DOHH2 (cell line): ENCODE data around the gene UNC5A.

Source experiments
- CTCF ChIP-seq: fragments of 200-600 bp; sonication (generic); IDR thresholded peaks from one replicate; pipeline ENCODE4 v1.5.1; 2014; ENCODE audit warnings: antibody characterized with exemption, mild to moderate bottlenecking, low read depth, low read length; ENCODE audit not compliant: poor library complexity, severe bottlenecking
- EZH2phosphoT487 ChIP-seq: fragments of 200-600 bp; sonication (generic); IDR thresholded peaks from 2 replicates; pipeline ENCODE4 v1.6.1; 2017; ENCODE audit warnings: borderline replicate concordance, mild to moderate bottlenecking, antibody characterized with exemption, low read length, moderate library complexity, mixed read lengths

DNA sequence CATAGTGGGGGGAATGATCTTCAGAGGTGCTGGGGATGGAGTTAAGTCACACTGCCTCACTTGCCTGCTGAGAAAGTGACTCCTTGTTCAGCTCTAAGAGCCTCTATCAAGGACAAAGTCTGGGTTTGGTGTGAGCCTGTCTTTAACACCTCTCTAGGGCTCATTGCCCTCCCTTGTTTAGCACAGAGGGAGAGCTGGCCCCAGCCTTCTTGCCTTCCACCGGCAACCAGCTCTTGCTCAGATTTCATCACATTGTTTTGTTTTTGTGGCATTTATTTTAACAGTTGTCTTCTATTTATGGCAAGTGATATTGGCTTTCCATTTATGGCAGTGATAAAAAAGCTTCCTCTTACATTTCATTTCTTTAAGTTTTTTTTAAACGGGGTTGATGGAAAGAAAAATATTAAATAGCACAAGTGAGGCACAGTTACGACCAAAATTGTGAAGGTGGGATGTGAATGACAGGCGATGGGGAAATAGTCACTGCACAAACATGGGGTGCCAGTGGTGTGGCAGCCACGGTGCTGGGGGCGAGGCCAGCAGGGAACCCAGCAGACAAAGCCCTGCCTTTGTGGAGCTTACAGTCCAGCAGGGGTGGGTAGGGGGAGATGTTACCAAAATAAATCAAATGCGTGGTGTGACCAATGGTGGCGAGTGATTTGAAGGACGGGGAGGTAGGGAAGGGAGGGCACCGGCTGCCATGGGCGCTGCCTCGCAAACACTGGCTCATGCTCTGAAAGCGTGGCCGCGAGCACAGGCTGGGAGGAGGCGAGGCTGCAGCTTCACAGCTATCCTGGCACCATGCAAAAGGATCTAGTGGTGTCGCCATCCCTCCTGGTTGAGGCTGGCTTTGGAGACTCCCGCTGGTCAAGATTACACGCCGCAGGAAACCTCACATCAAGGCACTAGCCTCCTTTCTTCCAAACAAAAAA lies 21.2 kb upstream of the UNC5A start:
- no peak for TF ChIP-seq CTCF
- TF ChIP-seq EZH2phosphoT487: no peak
